Smooth muscle cell (in vitro differentiated cells): ENCODE results near the gene P2RX7. TPM values are rescaled to one million over a fixed set of nuclear protein-coding genes. Genes with fewer than 3 reads are reported as not detected.
"Not testable (repeated sequence)": the region's sequence is repeated elsewhere in the genome, so short reads cannot be mapped to it uniquely, and the experiment has no call there.

ENCODE experiments used
- DNase-seq: peaks from one replicate; lab custom pipeline; 2025; ENCODE audit not compliant: unreplicated experiment; lab: John Stamatoyannopoulos, UW
- H2AFZ ChIP-seq: fragments of 200-600 bp; sonication (generic); 2 replicates; pipeline ENCODE4 v1.6.0; 2016; ENCODE audit warnings: antibody characterized with exemption, low read depth, mild to moderate bottlenecking
- H3F3A ChIP-seq: fragments of 200-600 bp; sonication (generic); 2 replicates; pipeline ENCODE4 v1.6.0; 2017; ENCODE audit warnings: antibody characterized with exemption, low read depth
- H3K27ac ChIP-seq: fragments of 200-600 bp; sonication (generic); 2 replicates; pipeline ENCODE4 v1.5.1; 2016; ENCODE audit warnings: low read depth, mild to moderate bottlenecking
- H3K27me3 ChIP-seq: fragments of 200-600 bp; sonication (generic); 2 replicates; pipeline ENCODE4 v1.6.1; 2016; ENCODE audit warnings: low read depth, mild to moderate bottlenecking
- H3K36me3 ChIP-seq: fragments of 200-600 bp; sonication (generic); 2 replicates; pipeline ENCODE4 v1.5.1; 2016; ENCODE audit warnings: low read depth
- H3K4me1 ChIP-seq: fragments of 200-600 bp; sonication (generic); 2 replicates; pipeline ENCODE4 v1.5.1; 2016; ENCODE audit warnings: low read depth
- H3K4me2 ChIP-seq: fragments of 200-600 bp; sonication (generic); 2 replicates; pipeline ENCODE4 v1.6.0; 2016; ENCODE audit warnings: mild to moderate bottlenecking
- H3K4me3 ChIP-seq: fragments of 200-600 bp; sonication (generic); 2 replicates; pipeline ENCODE4 v1.5.1; 2016; ENCODE audit warnings: mild to moderate bottlenecking
- H3K79me2 ChIP-seq: fragments of 200-600 bp; sonication (generic); 2 replicates; pipeline ENCODE4 v1.6.0; 2016; ENCODE audit warnings: low read depth, mild to moderate bottlenecking
- H3K9ac ChIP-seq: fragments of 200-600 bp; sonication (generic); 2 replicates; pipeline ENCODE4 v1.6.0; 2016; ENCODE audit warnings: low read depth
- H3K9me3 ChIP-seq: fragments of 200-600 bp; sonication (generic); replicated peaks from 2 replicates; pipeline ENCODE4 v1.5.1; 2016; ENCODE audit warnings: low read depth
- H4K20me1 ChIP-seq: fragments of 200-600 bp; sonication (generic); 2 replicates; pipeline ENCODE4 v1.6.0; 2016; ENCODE audit warnings: low read depth
- CTCF ChIP-seq: fragments of 200-600 bp; sonication (generic); IDR thresholded peaks from 2 replicates; pipeline ENCODE4 v1.5.1; 2017; ENCODE audit warnings: borderline replicate concordance, mild to moderate bottlenecking, antibody characterized with exemption; ENCODE audit not compliant: insufficient read depth, poor library complexity, severe bottlenecking
- WGBS: methylation state at CpG from one replicate; pipeline ENCODE4 v1.1.7; 2016; ENCODE audit warnings: low lambda C conversion rate; 5-methylcytosine and 5-hydroxymethylcytosine counted together
- polyA plus RNA-seq: library from polyadenylated mRNA; unstranded; fragments of >200 nt; fragmentation: Nextera tagmentation; extraction: Ambion mirVana; gene quantifications from 2 replicates; pipeline ENCODE4 v1.2.1, GENCODE V29; 2016
- total RNA-seq: library from RNA; depleted of rRNA; stranded (reverse); fragments of >200 nt; gene quantifications from 2 replicates; pipeline ENCODE4 v1.2.3, GENCODE V29; 2014

P2RX7 gene
- total and polyA plus RNA-seq, 2 experiments from 2014 or later, result 1.1 to 1.6 TPM

- no peaks in the 10 kb centered on the region for H3K36me3 ChIP-seq
- H3K4me3 ChIP-seq, result no peak overlapping the region
- H3K4me1 ChIP-seq, result no peaks in the 10 kb centered on the region
- no peaks in the 10 kb centered on the region for H4K20me1 ChIP-seq
- no peaks in the 10 kb centered on the region for H3F3A ChIP-seq
- no peak for TF ChIP-seq CTCF
- H3K9ac ChIP-seq, result no peak overlapping the region
- no peak for DNase-seq
- H2AFZ ChIP-seq, result no peak overlapping the region
- H3K9me3 ChIP-seq, result no peaks in the 10 kb centered on the region
- no peak overlapping the region for H3K4me2 ChIP-seq
- H3K27ac ChIP-seq, result no peak overlapping the region
- 67% methylated on average over 9 of the region's 9 CpGs for WGBS
- H3K27me3 ChIP-seq, result no peaks in the 10 kb centered on the region
- no peaks in the 10 kb centered on the region for H3K79me2 ChIP-seq
These were observed 94.6 kb downstream of the P2RX7 start for GRCh38 chr12:121227294-121227693.

GRCh38 chr12:121228919-121229665 is 96.4 kb downstream of the P2RX7 start:
- H3K36me3 ChIP-seq, result no peaks in the 10 kb centered on the region

GRCh38 chr12:121229826-121230537 is 97.3 kb downstream of the P2RX7 start:
- not testable (repeated sequence) for H2AFZ ChIP-seq, H3K79me2 ChIP-seq

More at GRCh38 chr12:121228919-121229665, 96.4 kb downstream of the P2RX7 start:
- no peak for DNase-seq
- peak overlapping the region; percentile 44 for H3K27ac ChIP-seq
- H2AFZ ChIP-seq, result no peak overlapping the region
- no peaks in the 10 kb centered on the region for H4K20me1 ChIP-seq
- no peak overlapping the region for H3K9ac ChIP-seq
- TF ChIP-seq CTCF, result no peak
- H3K4me1 ChIP-seq, result no peaks in the 10 kb centered on the region
- H3K4me2 ChIP-seq, result no peak overlapping the region
- H3F3A ChIP-seq, result no peaks in the 10 kb centered on the region
- H3K9me3 ChIP-seq, result no peaks in the 10 kb centered on the region
- H3K79me2 ChIP-seq, result no peaks in the 10 kb centered on the region
- no peak overlapping the region for H3K4me3 ChIP-seq
- H3K27me3 ChIP-seq, result no peaks in the 10 kb centered on the region
- WGBS, result 99% methylated on average over 24 of the region's 24 CpGs

More at GRCh38 chr12:121229826-121230537, 97.3 kb downstream of the P2RX7 start:
- H3K4me1 ChIP-seq, H4K20me1 ChIP-seq, H3K9ac ChIP-seq, H3K27me3 ChIP-seq, H3F3A ChIP-seq, H3K4me3 ChIP-seq, H3K9me3 ChIP-seq, H3K36me3 ChIP-seq: not testable (repeated sequence)
- DNase-seq, result peak; percentile 26
- peak overlapping the region; percentile 44 for H3K27ac ChIP-seq
- WGBS, result 35% methylated on average over 19 of the region's 19 CpGs
- peak; percentile 87 for TF ChIP-seq CTCF
- peak overlapping the region; percentile 38 for H3K4me2 ChIP-seq
